GM12878 (cell line): ENCODE results near the gene UBE2D3. TPM values are rescaled to one million over a fixed set of nuclear protein-coding genes. Genes with fewer than 3 reads are reported as not detected.

Experiments used
- ATF3 ChIP-seq: IDR thresholded peaks from 2 replicates; pipeline ENCODE4 v1.6.1; 2011; ENCODE audit warnings: low read depth, mild to moderate bottlenecking, low read length, moderate library complexity, borderline replicate concordance; ENCODE audit errors: extremely low read depth
- BCLAF1 ChIP-seq: fragments of 450-650 bp; IDR thresholded peaks from 2 replicates; pipeline ENCODE4 v1.6.1; 2017; ENCODE audit warnings: antibody characterized with exemption, mild to moderate bottlenecking, moderate library complexity
- JUNB ChIP-seq: IDR thresholded peaks from 2 replicates; pipeline ENCODE4 v1.6.1; 2016; ENCODE audit warnings: antibody characterized with exemption, mild to moderate bottlenecking
- MTA3 ChIP-seq: IDR thresholded peaks from 2 replicates; pipeline ENCODE4 v1.6.1; 2012; ENCODE audit warnings: low read length, inconsistent platforms, borderline replicate concordance
- MXI1 ChIP-seq: fragments of 150-350 bp; IDR thresholded peaks from 2 replicates; pipeline ENCODE4 v1.6.1; 2011; ENCODE audit warnings: low read depth, mild to moderate bottlenecking, inconsistent platforms, low read length, improper control_type of control experiment
- NR2C2 ChIP-seq: IDR thresholded peaks from 2 replicates; pipeline ENCODE4 v1.6.1; 2011; ENCODE audit warnings: borderline replicate concordance, low read depth; ENCODE audit not compliant: control insufficient read depth, insufficient read length
- POU2F2 ChIP-seq: IDR thresholded peaks from 3 replicates; pipeline ENCODE4 v1.6.1; 2011; ENCODE audit warnings: low read depth, mild to moderate bottlenecking, low read length, borderline replicate concordance
- RB1 ChIP-seq: fragments of 450-650 bp; formaldehyde crosslinking; IDR thresholded peaks from 2 replicates; pipeline ENCODE4 v1.6.1; 2017; ENCODE audit warnings: mild to moderate bottlenecking, borderline replicate concordance
- RCOR1 ChIP-seq: conservative IDR thresholded peaks from 2 replicates; pipeline ENCODE4 v1.6.1; 2012; ENCODE audit warnings: low read depth, low read length, improper control_type of control experiment
- SPI1 ChIP-seq: IDR thresholded peaks from 2 replicates; pipeline ENCODE4 v1.6.1; 2011; ENCODE audit warnings: low read depth, mild to moderate bottlenecking, low read length, moderate library complexity, borderline replicate concordance; ENCODE audit not compliant: insufficient read depth
- SREBF2 ChIP-seq: IDR thresholded peaks from 2 replicates; pipeline ENCODE4 v1.6.1; 2012; ENCODE audit warnings: mild to moderate bottlenecking, low read length
- TCF3 ChIP-seq: IDR thresholded peaks from 2 replicates; pipeline ENCODE4 v1.6.1; 2012; ENCODE audit warnings: low read depth, mild to moderate bottlenecking, low read length, borderline replicate concordance; ENCODE audit not compliant: insufficient read depth
- ZBTB11 ChIP-seq: fragments of 450-650 bp; formaldehyde crosslinking; IDR thresholded peaks from 2 replicates; pipeline ENCODE4 v1.5.0; 2022; ENCODE audit warnings: mild to moderate bottlenecking, missing genetic modification characterization
- polyA plus RNA-seq, 11 experiments: library from polyadenylated mRNA; depleted of rRNA in 4 of 11; unstranded in 6 of 11; stranded (reverse) in 5 of 11; fragments of >200 nt; fragmentation: Nextera tagmentation in 4 of 11; fragmentation: Illumina TruSeq in 1 of 11; extraction: Ambion mirVana in 4 of 11; extraction: Trizol in 1 of 11; gene quantifications; 1 replicate in 1 of 11; 2 replicates in 10 of 11; pipeline versions ENCODE4 v1.2.1 to v1.2.3, GENCODE V29; 2011 to 2016; ENCODE audit warnings: inconsistent platforms in 2 of 11, missing spikeins in 2 of 11, low read depth in 1 of 11
- total RNA-seq, 4 experiments: library from RNA; depleted of rRNA in 3 of 4; stranded (reverse); fragments of >200 nt in 3 of 4; fragmentation: Illumina TruSeq in 1 of 4; extraction: Trizol in 1 of 4; gene quantifications; 2 replicates each; pipeline versions ENCODE4 v1.2.1 to v1.2.3, GENCODE V29; 2013 to 2021
- TF ChIP-seq, protein P1 (sequence below): fragments of 450-650 bp; IDR thresholded peaks from 2 replicates; pipeline ENCODE4 v1.6.1; 2016; ENCODE audit warnings: mild to moderate bottlenecking, moderate library complexity, borderline replicate concordance
- TF ChIP-seq, protein P2 (sequence below): fragments of 450-650 bp; IDR thresholded peaks from 2 replicates; pipeline ENCODE4 v1.6.1; 2017; ENCODE audit warnings: mild to moderate bottlenecking

UBE2D3 gene
- total and polyA plus RNA-seq, 10 of the 15 experiments (the other 5 are each of a cell fraction or from before 2014, with no cell fraction given), result 162 to 572 (median 395) TPM

GRCh38 chr4:102759831-102760644, 67.3 kb downstream of the UBE2D3 start (continued):
- TF ChIP-seq, protein P1, sequence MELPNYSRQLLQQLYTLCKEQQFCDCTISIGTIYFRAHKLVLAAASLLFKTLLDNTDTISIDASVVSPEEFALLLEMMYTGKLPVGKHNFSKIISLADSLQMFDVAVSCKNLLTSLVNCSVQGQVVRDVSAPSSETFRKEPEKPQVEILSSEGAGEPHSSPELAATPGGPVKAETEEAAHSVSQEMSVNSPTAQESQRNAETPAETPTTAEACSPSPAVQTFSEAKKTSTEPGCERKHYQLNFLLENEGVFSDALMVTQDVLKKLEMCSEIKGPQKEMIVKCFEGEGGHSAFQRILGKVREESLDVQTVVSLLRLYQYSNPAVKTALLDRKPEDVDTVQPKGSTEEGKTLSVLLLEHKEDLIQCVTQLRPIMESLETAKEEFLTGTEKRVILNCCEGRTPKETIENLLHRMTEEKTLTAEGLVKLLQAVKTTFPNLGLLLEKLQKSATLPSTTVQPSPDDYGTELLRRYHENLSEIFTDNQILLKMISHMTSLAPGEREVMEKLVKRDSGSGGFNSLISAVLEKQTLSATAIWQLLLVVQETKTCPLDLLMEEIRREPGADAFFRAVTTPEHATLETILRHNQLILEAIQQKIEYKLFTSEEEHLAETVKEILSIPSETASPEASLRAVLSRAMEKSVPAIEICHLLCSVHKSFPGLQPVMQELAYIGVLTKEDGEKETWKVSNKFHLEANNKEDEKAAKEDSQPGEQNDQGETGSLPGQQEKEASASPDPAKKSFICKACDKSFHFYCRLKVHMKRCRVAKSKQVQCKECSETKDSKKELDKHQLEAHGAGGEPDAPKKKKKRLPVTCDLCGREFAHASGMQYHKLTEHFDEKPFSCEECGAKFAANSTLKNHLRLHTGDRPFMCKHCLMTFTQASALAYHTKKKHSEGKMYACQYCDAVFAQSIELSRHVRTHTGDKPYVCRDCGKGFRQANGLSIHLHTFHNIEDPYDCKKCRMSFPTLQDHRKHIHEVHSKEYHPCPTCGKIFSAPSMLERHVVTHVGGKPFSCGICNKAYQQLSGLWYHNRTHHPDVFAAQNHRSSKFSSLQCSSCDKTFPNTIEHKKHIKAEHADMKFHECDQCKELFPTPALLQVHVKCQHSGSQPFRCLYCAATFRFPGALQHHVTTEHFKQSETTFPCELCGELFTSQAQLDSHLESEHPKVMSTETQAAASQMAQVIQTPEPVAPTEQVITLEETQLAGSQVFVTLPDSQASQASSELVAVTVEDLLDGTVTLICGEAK, result peak; percentile 13; the same call in 1 of the 2 replicates
- TF ChIP-seq JUNB, result peak; percentile 18; the same call in 1 of the 2 replicates
- no peak for TF ChIP-seq ATF3
- no peak for TF ChIP-seq NR2C2
- peak; percentile 78 for TF ChIP-seq MXI1
- TF ChIP-seq BCLAF1, result no peak
- TF ChIP-seq MTA3, result no peak
- TF ChIP-seq POU2F2, result no peak
- no peak for TF ChIP-seq RCOR1
- no peak for TF ChIP-seq ZBTB11 (CRISPR knock-in tag)
- TF ChIP-seq, protein P2, sequence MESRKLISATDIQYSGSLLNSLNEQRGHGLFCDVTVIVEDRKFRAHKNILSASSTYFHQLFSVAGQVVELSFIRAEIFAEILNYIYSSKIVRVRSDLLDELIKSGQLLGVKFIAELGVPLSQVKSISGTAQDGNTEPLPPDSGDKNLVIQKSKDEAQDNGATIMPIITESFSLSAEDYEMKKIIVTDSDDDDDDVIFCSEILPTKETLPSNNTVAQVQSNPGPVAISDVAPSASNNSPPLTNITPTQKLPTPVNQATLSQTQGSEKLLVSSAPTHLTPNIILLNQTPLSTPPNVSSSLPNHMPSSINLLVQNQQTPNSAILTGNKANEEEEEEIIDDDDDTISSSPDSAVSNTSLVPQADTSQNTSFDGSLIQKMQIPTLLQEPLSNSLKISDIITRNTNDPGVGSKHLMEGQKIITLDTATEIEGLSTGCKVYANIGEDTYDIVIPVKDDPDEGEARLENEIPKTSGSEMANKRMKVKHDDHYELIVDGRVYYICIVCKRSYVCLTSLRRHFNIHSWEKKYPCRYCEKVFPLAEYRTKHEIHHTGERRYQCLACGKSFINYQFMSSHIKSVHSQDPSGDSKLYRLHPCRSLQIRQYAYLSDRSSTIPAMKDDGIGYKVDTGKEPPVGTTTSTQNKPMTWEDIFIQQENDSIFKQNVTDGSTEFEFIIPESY, result no peak
- TF ChIP-seq TCF3, result no peak
- peak; percentile 34; the same call in 1 of the 2 replicates for TF ChIP-seq SPI1
- TF ChIP-seq RB1, result no peak
- no peak for TF ChIP-seq SREBF2
